ENCODE results near the gene HNMT.
"Not testable (repeated sequence)": the region's sequence is repeated elsewhere in the genome, so short reads cannot be mapped to it uniquely, and the experiment has no call there.

The HNMT gene

DNA sequence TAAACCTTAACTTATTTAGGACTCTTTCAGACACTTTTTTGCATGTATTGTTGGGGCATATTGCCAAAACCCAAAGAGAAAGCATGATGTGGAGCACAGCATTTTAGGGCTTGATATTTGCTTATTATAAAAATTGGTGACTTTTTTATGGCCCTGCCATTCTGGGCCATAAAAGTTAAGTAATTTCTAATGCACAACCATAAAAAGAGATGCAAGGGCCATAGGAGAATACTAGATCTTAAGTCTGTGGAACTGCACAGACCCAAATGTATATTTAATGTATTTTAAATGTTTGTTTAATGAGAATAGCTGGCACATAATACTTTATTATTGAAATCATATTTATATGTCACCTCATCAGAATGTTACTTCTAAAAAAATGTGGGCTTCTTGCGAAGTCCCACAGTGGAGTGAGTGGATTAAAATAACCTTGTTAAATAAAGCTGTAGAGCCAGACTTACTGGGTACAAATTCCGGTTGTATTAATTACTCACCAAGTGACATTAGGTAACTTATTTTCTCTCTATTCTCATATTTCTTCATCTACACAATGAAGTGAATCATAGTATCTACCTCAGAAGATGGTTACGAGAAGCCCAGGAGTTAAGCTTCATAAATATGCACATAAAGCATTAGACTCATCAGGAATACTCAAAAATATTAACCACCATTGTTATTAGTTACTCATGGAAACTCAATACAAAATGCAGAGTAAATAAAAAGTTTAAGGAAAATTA is 52.2 kb downstream of the HNMT start:
- no peak for DNase-seq

DNA sequence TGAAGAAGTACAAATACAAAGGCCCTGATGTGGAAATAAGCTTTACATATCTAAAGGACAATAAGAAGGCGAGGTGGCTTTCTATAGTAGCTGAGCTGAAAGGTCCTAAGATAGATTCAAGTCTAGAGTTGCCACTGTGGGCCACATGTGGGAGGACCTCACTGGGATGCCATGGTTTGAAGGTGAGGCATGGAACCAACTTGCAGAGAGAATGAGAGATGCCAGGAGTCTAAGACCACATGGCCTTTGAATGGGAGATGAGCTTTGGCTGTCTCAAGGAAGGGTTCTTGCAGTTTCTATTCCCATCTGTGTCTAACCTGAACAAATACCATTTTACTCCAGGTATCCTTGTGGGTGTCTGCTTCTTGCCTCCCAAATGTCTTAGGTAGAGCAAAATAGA is 53.6 kb downstream of the HNMT start:
- DNase-seq = no peak

DNA sequence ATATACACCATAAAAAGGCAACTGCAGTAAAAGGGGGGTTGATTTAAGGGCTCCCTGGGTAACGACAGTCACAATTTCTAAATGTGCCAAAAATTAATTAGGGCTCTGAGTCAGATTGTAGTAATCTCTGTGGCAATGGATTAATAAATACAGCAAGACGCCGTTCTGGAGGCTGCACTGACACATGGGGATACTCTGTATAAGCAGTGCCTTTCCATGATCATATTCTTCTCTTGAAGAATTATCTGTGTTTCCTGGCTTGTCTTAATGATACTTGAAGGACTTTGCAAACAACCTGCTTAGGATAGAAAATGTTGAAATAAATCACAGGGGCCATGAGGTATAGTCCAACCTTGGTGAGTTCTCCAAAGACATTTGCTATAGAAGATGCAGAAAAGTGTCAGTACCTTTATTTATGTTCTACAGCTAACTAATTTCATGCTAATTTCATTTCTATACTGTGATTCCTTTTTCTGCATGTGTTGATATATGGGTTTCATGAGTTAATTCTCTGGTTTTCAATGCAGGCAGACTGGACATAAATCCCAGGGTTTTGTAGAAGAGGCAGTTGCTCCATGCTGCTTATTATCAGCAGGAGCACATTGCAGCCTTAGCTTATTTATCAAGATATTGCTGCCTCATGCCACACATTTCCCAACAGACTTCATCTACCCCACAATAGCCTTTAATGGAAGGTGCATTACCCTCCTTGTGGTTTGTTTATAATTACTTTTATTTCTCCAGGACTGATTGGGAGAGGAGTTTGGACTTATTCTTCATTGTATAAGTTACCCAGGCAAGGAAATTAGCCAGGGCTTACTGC is 54.8 kb downstream of the HNMT start:
- DNase-seq = no peak

DNA sequence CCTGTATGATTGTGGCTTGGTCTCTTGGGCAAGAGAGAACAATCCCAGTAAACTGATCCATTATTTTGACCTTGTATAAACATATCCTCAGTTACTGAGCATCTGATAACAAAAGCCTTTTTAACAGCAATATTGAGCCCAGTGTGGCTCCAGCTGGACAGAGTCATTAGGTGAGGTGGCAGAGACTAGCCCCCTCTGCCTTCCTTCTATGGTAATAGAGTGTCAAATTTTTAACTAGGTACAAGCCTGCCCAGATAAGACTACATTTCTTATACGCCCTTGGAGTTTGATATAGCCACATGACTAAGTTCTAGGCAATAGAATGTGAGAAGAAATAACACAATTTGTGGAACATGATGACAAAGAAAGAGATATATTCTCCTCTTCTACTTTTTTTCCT is 56.2 kb downstream of the HNMT start:
- DNase-seq = peak; percentile 52

DNA sequence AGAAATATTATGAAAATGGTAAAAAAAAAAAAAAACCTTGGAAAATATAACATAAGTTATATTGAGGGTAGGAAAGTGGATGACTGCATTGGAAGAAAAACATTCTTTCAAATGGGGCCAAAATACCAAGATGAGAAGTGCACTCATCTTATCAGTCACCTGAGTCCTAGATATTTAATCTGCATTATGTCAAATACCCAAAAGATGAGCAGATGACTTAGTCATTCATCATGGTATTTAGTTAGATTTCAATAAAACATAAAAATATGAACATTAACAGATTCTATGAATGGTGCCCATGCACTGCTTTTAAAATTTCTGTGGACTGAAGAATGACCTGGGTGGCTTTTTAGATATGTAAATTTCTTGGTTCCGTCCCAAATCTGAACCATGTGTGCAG is 56.9 kb downstream of the HNMT start:
- DNase-seq = no peak

DNA sequence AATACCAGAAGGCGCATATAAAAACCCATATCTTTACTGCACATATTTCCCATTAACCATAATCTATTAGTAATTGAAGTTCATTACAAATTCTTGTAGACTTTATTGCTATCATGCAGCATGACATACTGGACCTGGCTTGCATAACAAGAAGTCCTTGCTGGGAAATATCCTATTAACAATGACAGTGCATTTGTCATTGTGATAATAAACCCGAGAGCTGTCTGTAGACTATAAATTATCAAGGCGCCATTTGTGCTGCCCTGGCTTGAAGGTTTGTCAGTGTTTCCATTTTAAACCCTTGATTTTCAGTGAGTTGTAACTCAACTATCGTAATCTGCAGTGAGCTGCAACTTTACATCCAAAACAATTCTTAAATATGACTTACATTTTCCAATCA is 59.0 kb downstream of the HNMT start:
- DNase-seq = no peak

DNA sequence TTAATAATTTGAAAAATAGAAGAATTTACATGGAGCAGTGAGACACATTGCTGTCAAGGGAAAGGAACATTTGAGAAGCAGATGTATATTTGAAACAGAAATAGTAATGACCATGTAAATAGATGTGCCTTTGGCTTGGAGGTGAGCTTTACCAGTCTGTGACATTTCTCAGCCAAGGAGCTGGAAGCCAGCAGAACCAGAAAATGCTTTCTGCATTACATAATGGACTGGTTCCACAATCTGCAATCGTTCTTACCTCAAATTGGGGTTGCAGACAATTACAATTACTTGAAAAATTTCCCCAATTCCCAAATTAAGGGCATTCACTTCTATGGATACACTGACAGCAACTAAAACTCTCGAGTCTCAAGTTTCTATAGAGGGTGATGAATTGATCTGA is 59.7 kb downstream of the HNMT start:
- DNase-seq = no peak

DNA sequence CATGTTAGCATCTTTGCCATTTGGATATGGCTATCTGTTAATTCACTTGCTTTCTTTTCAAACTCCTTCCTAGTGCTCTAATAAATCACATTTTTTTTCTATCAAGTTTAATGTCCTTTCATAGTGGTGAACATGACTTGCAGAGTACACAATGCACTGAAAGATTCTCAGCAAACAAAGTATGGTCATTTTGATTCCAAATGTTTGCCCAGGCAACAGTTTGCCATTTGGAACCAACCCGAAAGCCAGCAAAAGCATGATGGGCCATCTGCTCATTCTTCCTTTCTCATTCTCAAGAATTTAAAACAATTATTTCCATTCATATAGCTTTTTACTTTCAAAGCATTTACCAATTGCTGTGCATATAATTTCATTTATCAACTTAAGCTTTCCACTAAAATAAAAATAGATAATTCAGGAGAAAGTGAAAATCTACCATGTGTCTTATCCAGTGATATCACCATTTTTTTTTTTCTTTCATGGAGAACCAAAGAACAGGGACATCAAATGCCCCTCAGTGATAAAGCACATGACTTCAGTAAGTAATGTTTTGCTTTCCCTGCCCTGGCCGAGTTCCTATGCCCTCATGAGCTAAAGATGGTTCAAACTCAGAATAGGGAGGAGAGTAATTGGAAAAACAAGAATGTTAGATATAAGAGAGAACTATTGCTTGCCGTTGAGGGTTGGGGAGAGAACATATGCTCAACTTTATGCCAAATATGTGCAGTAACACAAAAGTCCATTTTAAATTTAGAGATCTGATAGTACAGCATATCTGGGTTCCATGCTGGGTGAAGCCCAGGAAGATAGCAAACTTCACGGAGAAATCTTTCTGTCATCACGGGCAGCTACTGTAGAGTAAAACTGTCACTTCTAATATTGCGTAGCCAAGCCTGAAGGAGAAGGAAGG is 62.1 kb downstream of the HNMT start:
- DNase-seq = no peak

DNA sequence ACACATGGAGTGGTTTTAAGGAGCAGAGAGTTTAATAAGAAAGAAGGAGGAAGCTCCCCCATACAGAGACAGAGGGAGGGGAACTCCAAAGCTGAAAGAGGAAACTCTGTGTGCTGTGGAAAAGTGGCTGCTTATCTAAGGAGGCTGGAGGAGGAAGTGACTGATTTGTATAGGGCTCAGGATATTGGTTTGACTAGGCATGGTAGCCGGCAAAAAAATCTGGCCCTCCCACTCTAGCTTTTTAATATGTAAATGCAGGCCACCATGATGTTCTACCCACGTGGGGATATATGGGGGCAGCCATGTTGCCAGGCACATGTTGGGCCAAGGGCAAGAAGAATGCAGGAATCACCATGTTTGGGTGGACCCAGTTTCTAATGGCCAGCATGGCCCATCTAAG is 64.3 kb downstream of the HNMT start:
- DNase-seq = no peak

DNA sequence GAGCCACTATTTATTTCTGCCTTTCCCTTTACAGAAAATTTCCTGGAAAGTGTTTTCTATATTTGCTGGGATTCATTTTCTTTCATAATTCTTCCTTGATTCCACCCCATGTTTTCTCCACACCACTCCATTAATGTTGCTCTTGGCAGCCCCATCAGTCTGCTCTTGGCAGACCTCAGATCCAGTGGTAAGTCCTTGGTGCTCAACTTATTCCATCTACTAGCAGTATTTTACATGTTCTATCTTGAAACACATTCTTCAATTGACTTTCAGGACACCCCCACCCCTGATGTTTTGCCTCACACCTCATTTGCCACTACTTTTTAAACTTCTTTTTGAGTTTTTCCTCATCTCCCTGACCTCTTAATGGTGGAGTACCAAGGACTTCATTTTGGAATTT is 65.0 kb downstream of the HNMT start:
- no peak for DNase-seq

DNA sequence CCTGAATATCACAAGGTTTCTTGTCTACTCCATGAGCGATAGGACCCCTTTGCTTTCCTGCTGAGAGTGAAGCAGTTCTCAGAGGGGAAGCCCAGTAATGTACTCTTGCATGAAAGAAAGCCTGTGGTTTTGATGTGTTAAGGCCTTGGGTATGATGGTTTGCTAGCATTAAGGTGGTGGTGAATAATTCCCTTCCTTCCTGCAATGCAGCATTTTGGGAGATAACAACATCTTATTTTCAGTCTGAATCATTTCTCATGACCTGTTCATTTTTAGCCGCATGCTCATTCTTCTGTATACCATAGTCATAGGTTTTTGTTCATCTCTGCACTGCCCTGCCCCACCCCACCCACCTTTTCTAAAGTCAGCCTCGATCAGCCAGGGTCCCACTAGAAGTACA is 66.2 kb downstream of the HNMT start:
- DNase-seq = no peak

DNA sequence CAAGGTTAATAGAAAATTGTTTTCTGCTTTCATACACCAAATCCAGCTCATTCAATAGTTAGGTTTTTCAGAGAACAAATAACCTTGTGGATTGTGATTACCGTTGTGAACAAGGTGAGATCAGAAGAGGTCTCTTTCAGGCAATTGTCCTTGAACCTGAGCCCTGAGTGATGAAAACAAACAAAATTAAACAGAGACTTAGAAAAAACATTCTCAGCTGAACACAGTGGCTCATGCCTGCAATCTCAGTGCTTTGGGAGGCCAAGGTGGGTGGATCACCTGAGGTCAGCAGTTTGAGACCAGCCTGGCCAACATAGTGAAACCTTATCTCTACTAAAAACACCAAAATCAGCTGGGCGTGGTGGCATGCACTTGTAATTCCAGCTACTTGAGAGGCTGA is 68.1 kb downstream of the HNMT start:
- no peak for DNase-seq

DNA sequence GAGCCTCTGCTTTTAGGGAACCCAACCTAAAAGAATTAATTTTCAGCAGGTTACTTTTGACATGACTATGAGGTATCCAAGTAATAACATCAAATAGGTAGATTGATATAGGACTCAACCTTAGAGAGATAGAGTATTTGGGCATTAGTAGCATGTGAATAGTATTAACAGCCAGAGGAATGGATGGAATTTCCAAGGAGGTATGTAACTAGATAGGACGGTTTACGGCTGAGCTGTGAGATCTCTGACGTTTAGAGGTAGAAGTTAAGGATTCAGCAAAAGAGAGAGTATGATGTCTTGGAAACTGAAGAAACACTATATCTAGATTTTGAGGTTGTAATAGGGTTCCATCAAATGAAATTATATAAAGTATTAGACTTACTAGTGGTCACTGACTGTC is 70.3 kb downstream of the HNMT start:
- DNase-seq = no peak

DNA sequence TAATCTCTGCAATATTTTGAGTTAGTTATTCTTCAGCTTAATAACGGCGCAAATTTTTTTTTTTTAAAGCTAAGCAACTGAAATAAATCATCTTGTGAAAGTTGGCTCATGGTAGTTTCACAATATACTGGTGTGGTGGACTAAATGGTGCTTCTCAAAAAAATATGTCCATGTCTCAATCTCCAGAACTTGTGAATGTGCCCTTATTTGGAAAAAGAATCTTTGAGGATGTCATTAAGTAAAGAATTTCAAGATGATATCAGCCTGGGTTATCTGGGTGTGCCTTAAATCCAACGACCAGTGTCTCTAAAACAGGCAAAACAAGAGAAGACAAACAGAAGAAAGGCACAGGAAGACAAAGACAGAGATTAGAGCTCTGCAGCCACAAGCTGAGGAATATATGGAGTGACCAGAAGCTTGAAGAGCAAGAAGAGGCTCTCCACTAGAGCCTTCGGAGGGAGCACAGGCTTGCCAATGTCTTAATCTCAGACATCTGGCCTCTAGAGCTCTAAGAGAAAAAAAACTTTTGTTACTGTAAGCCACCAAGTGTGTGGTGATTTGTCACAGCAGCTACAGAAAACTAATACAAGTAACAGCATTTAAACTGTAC is 71.4 kb downstream of the HNMT start:
- no peak for DNase-seq

DNA sequence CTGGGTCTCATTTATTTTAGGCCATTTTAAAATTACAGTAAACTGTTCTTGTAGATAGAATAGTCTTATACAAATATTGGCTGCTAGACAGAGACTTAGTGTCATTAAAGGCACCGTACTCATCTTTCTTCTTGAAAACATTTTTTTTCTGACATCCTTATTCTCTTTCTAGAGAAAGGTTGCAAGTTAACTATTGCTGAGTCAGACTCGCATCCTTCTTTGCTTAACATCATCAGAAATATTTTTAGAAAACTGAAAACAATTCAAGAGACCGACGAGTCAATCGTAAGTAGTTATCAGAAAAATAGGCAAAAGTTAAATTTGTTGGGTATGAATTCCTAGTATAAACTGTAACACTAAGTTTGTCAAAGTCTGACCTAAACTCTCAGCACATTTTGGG is 72.2 kb downstream of the HNMT start:
- no peak for DNase-seq

DNA sequence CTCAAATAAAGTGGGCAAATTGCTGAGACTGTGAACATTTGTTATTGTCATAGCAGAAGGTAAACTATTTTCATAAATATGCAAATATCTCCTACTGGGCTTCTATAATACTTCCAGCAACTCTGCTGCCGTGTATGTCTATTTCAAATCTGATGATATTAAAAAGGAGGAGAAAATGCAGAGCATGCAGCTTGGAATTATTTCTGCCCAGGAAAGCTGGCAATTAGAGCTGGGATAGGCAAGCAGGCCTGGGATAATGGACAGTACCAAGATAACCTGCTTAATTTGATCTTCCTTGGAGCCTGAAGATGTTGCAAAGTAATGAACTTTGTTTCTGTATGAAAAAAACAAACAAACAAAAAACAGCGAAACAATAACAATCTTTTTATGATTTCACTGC is 72.8 kb downstream of the HNMT start:
- DNase-seq = no peak

DNA sequence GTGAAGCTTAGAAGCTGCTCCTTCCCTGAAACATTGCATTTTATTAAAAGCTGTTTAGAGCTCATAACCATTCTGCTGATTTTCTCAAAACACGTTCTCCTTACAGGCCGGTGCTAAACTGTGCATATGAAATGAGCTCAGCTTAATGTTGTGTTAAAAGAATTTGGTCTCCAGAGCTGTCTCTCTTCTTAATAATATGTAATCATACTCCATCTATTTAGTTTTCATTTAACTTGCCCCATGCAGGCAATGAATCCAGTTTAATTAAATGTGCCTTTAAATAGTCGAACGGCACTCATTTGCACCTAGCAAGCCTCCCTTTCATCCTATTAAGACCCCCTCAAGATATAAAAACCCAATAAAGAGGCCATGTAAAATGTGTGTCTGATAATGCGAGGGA is 76.3 kb downstream of the HNMT start:
- DNase-seq = no peak

DNA sequence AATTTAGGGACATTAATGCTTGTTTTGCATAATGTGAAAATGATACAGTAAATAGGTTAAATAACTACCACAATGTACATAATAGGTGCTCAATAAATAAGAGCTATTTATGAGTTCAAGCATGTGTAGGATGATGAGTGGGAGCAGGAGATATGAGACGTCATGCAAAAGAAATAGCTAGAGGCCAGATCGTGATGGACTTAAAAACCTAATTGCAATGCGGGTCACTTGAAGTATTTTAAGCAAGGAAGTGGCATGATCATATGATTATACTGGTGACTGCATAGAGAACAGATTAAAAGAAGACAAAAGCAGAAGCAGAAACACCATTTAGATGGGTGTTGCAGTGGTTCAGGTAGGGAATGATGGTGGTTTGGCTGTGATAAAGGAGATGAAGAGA is 78.0 kb downstream of the HNMT start:
- DNase-seq = no peak

DNA sequence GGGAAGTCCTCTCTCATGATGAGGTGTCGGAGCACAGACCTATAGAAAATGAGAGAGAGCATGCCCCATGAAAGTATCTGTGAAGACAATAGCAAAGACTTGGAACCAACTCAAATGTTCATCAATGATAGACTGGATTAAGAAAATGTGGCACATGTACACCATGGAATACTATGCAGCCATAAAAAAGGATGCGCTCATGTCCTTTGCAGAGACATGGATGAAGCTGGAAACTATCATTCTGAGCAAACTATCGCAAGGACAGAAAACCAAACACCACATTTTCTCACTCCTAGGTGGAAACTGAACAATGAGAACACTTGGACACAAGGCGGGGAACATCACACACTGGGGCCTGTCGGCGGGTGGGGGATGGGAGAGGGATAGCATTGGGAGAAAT is 79.3 kb downstream of the HNMT start:
- DNase-seq = not testable (repeated sequence)

DNA sequence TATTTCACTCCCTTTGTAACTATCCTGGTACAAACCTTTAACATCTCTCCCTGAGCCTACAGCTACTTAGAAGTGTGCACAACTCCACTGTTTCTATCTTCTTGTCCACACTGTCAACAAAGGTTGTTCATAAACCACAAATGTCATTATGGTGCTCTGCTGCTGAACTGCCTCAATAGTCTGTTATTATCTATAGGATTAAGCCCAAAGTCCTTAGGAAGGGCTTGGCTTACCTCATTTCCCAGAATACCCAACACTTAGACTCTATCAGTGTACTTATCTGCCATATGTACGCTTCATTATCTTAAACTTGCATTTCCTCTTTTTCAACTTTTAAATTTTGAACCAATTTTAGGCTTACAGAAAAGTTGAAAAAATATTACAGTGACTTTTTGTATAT is 94.2 kb downstream of the HNMT start:
- DNase-seq = no peak

DNA sequence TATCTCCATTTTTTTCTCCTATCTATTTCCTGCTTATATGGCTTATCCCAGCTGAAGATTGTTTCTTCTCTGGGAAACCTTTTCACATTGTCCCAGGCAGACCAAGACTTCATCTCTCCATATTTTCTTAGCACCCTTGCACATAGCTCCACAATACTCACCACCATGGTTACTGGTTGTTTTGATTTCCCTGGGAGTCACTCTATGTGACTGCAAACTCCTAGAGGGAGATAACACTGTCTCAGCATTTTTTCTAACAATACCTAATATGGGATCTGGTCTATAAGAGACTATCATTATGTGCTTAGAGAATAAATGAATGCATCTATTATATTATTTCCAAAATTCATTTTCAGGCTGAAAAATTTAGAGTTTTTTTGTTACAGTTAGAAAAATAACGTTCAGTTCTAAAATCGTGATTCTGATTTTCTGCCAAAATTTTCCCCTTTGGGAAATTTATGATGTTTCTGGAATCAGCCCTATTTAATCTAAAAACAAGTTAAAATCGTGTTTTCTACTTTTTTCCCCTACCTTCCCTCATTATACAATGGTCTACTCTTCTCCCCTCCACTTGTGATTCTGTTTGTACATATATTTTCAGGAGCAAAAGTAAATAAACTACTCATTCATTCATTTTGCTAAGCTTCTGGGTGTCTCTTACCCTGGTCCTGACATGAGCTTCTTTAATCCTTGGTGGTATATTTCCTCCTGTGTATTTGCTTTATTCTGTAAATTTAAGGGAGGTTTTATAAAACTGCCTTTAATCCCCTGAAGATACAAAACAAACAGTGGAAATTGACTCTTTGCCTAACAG is 95.4 kb downstream of the HNMT start:
- peak; percentile 92 for DNase-seq

DNA sequence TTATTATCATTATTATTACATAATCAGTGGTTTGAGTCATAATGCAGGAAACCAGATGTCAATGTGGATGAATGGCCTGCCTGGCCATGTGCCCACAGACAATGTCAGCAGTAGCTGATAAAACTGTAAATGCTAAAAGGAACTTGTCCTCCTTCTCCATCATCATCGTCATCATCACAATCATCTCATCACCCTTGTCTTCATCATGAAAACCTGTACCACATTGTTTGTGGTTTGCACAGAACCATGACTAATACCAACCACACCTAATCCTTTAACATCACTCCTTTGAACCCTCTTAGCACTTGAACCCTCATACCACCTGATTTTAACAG is 96.0 kb downstream of the HNMT start:
- DNase-seq = peak; percentile 92
